GM13976 (cell line): ENCODE results near the gene VAT1L.

ENCODE experiments used
- DNase-seq: peaks from one replicate; pipeline ENCODE4 v3.0.0; 2012; ENCODE audit warnings: low spot score
- CTCF ChIP-seq: IDR thresholded peaks from 2 replicates; pipeline ENCODE4 v1.5.1; 2012; ENCODE audit warnings: borderline replicate concordance, mild to moderate bottlenecking; ENCODE audit not compliant: insufficient read depth; ENCODE audit errors: extremely low read depth, missing control alignments, control extremely low read depth
- in situ Hi-C: fragments of 300-500 bp; cut with MboI; formaldehyde crosslinking; loops from one replicate; pipeline ENCODE4 v1.12.0; 2022; ENCODE audit warnings: low sequenced_read_pairs, mixed read lengths, inconsistent platforms; ENCODE audit not compliant: unreplicated experiment

VAT1L gene

GRCh38 chr16:77794586-77794985 is 6.2 kb downstream of the VAT1L start:
- in situ Hi-C loops, result no loop called here
- DNase-seq, result no peak
- no peak for TF ChIP-seq CTCF

- DNase-seq, result no peak
- no peak for TF ChIP-seq CTCF
- in situ Hi-C loops, result no loop called here
These were observed 13.5 kb downstream of the VAT1L start for GRCh38 chr16:77801817-77802216.

GRCh38 chr16:77805398-77805797 is 17.0 kb downstream of the VAT1L start:
- no peak for TF ChIP-seq CTCF
- in situ Hi-C loops, result no loop called here
- DNase-seq, result no peak

- in situ Hi-C loops, result no loop called here
- DNase-seq, result no peak
These were observed 18.7 kb downstream of the VAT1L start for GRCh38 chr16:77807021-77807420.

GRCh38 chr16:77812856-77813500 is 24.6 kb downstream of the VAT1L start:
- no peak for TF ChIP-seq CTCF
- no peak for DNase-seq
- in situ Hi-C loops, result no loop called here

More at GRCh38 chr16:77807021-77807420, 18.7 kb downstream of the VAT1L start:
- no peak for TF ChIP-seq CTCF

- in situ Hi-C loops, result no loop called here
- DNase-seq, result no peak
- no peak for TF ChIP-seq CTCF
These were observed 27.9 kb downstream of the VAT1L start for GRCh38 chr16:77816293-77816692.
